ENCODE data around the gene HOXA9.

Gene HOXA9

DNA sequence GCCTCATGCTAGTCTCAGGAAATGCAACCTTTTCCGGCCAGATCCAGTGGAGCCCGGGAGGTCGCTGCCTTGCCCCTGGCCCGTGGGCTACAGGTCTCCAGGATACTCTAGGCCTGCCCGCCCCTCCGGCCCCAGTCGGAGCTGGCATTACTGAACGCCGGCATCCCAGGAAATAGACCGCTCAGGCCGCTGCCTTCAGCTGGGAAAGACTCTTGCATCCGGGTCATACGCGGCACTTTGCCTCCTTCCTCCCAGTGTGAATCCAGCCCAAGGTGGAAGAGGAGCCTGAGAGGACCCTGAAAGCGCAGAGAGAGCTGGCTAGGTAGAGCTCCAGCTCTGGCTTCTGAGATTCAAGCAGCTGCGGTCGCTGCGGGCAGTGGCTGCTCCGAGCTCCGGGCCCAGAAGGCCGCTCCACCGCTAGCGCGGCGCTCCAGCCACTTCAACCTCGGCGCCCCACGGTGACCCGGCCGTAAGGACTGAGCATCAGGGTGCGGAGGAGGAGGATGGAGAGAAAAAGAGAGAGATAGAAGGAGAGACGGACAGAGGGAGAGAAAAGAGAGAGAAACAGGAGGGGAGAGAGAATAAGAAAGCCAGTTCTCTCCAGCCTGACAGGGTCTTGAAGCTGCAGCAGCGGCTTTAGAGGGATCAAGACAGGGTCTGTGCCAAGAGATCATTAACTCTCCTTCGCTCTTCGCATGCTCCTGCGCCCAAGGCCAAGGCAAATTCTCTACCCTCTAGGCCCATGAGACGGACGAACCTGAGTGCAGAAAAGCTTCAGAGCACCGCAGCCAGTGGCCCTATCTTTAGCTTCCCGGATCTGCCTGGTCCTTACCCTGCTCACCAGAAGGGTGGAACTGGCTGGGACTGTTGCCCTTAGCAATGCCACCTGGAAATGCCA lies 10.5 kb upstream of the HOXA9 start:
- no peak for DNase-seq

DNA sequence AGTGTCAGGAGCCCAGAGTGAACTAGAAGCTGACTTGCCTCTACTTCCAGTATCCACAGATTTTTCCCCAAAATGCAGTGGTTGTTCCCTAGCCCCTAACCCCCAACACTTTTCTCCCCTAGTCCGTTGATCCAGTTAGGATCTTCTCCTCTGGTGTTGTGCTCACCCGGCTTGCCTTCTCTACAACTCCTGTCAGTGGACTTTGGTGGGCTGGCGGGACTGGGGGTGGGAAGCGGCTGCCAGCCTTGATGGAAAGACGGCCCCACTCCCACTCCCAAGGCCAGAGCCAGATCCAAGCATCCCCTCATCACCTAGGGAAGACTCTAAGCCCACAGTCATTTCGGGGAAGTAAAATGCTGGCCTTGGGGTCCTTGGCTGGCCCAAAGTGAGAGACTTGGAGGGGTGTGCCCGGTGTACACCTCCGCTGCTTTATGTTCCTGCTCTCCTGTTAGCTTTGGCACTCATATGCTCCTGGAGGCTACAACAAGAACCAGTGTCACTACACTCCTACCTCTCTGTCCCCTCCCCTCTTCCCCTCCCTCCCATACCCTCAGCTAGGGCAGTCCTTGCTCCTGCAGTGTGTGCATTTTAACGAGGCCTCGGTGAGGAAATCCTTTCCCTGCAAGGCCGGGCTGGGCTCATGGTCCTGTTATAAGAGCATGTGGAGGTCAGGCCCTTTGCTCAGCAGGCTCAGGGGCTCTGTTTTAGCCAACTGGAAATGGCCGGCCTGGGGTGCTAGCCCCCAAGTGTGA lies 9.7 kb upstream of the HOXA9 start:
- no peak for DNase-seq

- DNase-seq, result no peak
Measured at GRCh38 chr7:27173956-27174873, 8.9 kb upstream of the HOXA9 start, which contains the start of gene HOXA10. TSS of gene HOXA10 (minus strand) at chr7:27174320. CDS start at chr7:27174306, 14 bp downstream.

GRCh38 chr7:27173511-27173955 lies 8.2 kb upstream of the HOXA9 start:
- no peak for DNase-seq

GRCh38 chr7:27172823-27173510 lies 7.6 kb upstream of the HOXA9 start:
- DNase-seq, result no peak

GRCh38 chr7:27172315-27172774 lies 7.0 kb upstream of the HOXA9 start:
- DNase-seq, result no peak

- no peak for DNase-seq
Measured at GRCh38 chr7:27171637-27172314, 6.4 kb upstream of the HOXA9 start.

GRCh38 chr7:27171325-27171636 lies 5.9 kb upstream of the HOXA9 start:
- DNase-seq, result no peak

GRCh38 chr7:27170426-27171324 lies 5.3 kb upstream of the HOXA9 start:
- no peak for DNase-seq

DNA sequence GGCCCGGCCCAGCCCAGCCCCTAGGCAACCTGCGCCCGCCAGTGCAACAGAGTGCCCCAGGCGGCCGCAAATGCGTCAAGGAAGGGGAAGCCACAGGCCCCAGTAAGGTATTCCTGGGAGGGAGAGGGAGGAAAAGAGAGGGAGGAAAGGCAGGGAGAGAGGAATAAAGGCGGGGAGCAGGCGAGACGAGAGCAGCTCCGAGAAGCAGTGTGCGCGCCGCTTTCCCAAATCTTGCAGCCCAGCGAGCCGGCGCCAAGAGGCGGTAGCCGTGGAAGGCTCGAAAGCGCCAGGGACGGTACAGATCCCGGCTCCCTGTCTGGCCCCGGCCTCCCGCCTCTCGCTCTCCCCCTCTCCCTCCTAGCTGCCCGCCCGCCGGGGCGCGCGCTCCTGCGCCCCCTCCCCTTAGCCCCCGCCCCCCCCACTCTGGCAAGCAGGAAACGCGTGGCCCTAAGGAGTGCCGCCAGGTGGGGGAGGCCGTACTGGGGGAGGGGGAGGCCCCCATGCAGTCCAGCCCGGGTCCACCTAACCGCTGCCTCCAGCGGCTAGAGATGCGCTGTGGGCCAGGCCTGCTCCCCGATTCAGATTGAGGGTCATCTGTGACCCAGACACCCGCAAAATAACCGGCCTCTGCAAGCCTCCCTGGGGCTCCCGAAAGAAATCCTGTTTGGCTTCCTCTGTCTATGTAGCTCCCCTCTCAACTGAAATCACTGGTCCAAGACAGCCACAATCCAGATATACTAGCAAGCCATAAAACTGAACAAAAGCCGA lies 4.5 kb upstream of the HOXA9 start:
- no peak for DNase-seq

DNA sequence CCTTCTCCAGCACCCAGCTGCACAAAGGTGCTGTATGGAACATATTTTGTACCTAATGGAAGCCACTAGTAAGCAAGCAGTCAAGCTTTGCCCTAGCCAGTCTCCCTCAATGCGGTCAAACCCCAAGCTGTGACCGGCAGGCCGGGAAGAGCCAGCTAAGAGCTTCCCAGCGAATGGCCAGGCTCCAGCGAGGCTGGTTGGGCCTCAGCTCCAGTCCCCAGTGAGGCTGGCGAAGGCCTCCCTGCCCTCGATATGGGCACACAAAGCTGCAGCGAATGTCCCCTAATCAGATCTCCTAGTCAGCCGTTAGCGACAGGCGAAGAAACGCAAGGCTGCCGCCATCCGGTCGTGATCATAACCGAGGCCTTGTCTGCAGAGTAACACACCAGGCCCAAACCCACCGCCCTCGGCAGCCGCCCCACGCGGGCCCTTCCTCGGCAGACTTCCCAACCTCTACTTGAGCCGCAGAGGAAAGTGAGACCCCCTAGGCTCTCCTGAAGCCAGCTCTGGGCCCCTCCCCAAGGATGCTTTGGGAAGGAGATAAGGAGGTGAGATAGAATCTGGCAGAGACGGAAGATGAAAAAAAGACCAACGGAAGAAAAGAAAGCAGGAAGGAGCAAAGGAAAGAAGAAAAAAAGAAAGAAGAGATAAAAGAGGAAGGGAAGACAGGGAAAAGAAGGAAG lies 3.1 kb upstream of the HOXA9 start:
- peak in 1 of 4 experiments; percentile 34 for DNase-seq

DNA sequence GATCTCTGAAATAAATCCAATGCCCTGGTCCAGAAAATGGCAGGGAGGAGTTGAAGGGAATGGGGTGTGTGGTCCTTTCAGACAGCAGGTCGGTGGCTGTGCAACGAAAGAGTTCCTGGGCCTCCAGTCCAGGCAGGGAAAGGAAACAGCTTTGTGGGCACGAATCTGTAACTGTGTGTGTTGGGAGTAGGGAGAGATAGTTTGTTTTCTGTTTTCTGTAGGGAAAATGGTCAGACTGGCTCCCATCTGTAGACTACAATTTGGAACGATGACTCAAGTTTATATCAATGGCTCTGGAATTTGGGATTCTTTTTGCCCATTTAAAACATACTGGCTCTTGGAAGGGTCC lies 2.6 kb upstream of the HOXA9 start:
- no peak for DNase-seq

- no peak for DNase-seq
Measured at GRCh38 chr7:27166531-27167505, 1.5 kb upstream of the HOXA9 start.

GRCh38 chr7:27165996-27166530 lies 726 bp upstream of the HOXA9 start:
- no peak for DNase-seq

GRCh38 chr7:27164367-27165088 lies 809 bp downstream of the HOXA9 start:
- no peak for DNase-seq

DNA sequence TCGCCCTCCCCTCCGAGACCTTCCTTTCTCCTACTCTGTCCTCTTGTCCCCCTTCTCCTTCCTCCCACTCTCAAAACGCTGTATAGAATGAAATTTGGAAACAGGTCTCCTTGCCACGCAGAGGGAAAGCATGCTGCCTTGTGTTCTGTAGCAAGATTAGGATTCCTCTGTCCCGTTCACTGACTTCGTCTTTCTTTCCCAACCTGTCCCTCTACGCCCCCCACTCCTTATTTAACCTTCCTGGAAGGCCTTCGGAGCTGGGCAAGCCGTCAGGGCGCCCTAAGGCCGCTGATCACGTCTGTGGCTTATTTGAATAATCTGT lies 1.3 kb downstream of the HOXA9 start:
- DNase-seq, result no peak
